Myocyte (in vitro differentiated cells): ENCODE results near the gene UPK3A. TPM values are rescaled to one million over a fixed set of nuclear protein-coding genes. Genes with fewer than 3 reads are reported as not detected.
A peak's percentile ranks its signal among the peaks of the same experiment; 100 is the strongest.
"Not testable (repeated sequence)": the region's sequence is repeated elsewhere in the genome, so short reads cannot be mapped to it uniquely, and the experiment has no call there.

Experiments used
- DNase-seq: peaks from one replicate; pipeline ENCODE4 v3.0.0-alpha.2; 2012; ENCODE audit warnings: low read depth
- total RNA-seq: library from RNA; depleted of rRNA; stranded (reverse); fragments of >200 nt; gene quantifications from 2 replicates; pipeline ENCODE4 v1.2.3, GENCODE V29; 2014

UPK3A gene
- total RNA-seq, 1 donor from 2014 or later = not detected

- no peak for DNase-seq
Observed at GRCh38 chr22:45278125-45278524, 6.6 kb upstream of the UPK3A start.

GRCh38 chr22:45280587-45280980 lies 4.2 kb upstream of the UPK3A start:
- DNase-seq = no peak

GRCh38 chr22:45281010-45281409 lies 3.7 kb upstream of the UPK3A start:
- DNase-seq = no peak

GRCh38 chr22:45285263-45286058 lies 712 bp downstream of the UPK3A start:
- no peak for DNase-seq

- no peak for DNase-seq
Observed at GRCh38 chr22:45286854-45287551, 2.3 kb downstream of the UPK3A start.

GRCh38 chr22:45290410-45290936 lies 5.7 kb downstream of the UPK3A start:
- DNase-seq = peak; percentile 92

- no peak for DNase-seq
Observed at GRCh38 chr22:45291061-45291930, 6.5 kb downstream of the UPK3A start.

- no peak for DNase-seq
Observed at GRCh38 chr22:45291931-45292290, 7.2 kb downstream of the UPK3A start.

GRCh38 chr22:45292731-45293442 lies 8.1 kb downstream of the UPK3A start:
- no peak for DNase-seq

GRCh38 chr22:45294030-45294429 lies 9.3 kb downstream of the UPK3A start:
- DNase-seq = no peak

GRCh38 chr22:45295004-45295403 lies 10.3 kb downstream of the UPK3A start:
- DNase-seq = not testable (repeated sequence)

- no peak for DNase-seq
Observed at GRCh38 chr22:45295492-45295891, 10.7 kb downstream of the UPK3A start.

- no peak for DNase-seq
Observed at GRCh38 chr22:45296628-45297297, 12.0 kb downstream of the UPK3A start.

- no peak for DNase-seq
Observed at GRCh38 chr22:45298934-45299505, 14.3 kb downstream of the UPK3A start.

- DNase-seq = no peak
Observed at GRCh38 chr22:45302751-45303150, 18.0 kb downstream of the UPK3A start.

GRCh38 chr22:45303181-45303580 lies 18.4 kb downstream of the UPK3A start:
- DNase-seq = no peak

- DNase-seq = no peak
Observed at GRCh38 chr22:45304971-45305370, 20.2 kb downstream of the UPK3A start.

GRCh38 chr22:45305456-45306075 lies 20.8 kb downstream of the UPK3A start:
- DNase-seq = no peak

- DNase-seq = no peak
Observed at GRCh38 chr22:45306139-45306538, 21.4 kb downstream of the UPK3A start.
